Left colon (tissue), 2 donors: ENCODE measurements around the gene COQ8B. TPM values are rescaled to one million over a fixed set of nuclear protein-coding genes. Genes with fewer than 3 reads are reported as not detected.
"Not testable (repeated sequence)": the region's sequence is repeated elsewhere in the genome, so short reads cannot be mapped to it uniquely, and the experiment has no call there.

Source experiments
- ATAC-seq: fragments of 200-7000 bp; cut with Tn5 transposase; one replicate; pipeline ENCODE4 v1.9.1; 2020; ENCODE audit warnings: mild to moderate bottlenecking, moderate library complexity
- DNase-seq, 2 donors: peaks; one replicate each; pipeline ENCODE4 v3.0.0-alpha.2; 2020
- intact Hi-C, 2 donors: fragments of 100-400 bp; cut with DNase I in 1 of 2; cut with micrococcal nuclease in 1 of 2; formaldehyde crosslinking; loops; one replicate each; pipeline versions ENCODE4 v1.11.2 to v1.14.0; 2022; cut with DNase I, micrococcal nuclease
- total RNA-seq, 2 donors: library from RNA; stranded (reverse); fragmentation: NEBNext Ultra II Directional; extraction: Animal tissue kit (Norgen Biotek cat#: 25700); gene quantifications; one replicate each; pipeline ENCODE4 v1.2.1, GENCODE V29; 2021
- donor health status: DM: no; HTN: no; CAD: no.
- donor health status: DM: yes; HTN: yes; CAD: no.

COQ8B gene
- total RNA-seq, 2 donors from 2014 or later = 28.5 to 41.5 TPM

DNA sequence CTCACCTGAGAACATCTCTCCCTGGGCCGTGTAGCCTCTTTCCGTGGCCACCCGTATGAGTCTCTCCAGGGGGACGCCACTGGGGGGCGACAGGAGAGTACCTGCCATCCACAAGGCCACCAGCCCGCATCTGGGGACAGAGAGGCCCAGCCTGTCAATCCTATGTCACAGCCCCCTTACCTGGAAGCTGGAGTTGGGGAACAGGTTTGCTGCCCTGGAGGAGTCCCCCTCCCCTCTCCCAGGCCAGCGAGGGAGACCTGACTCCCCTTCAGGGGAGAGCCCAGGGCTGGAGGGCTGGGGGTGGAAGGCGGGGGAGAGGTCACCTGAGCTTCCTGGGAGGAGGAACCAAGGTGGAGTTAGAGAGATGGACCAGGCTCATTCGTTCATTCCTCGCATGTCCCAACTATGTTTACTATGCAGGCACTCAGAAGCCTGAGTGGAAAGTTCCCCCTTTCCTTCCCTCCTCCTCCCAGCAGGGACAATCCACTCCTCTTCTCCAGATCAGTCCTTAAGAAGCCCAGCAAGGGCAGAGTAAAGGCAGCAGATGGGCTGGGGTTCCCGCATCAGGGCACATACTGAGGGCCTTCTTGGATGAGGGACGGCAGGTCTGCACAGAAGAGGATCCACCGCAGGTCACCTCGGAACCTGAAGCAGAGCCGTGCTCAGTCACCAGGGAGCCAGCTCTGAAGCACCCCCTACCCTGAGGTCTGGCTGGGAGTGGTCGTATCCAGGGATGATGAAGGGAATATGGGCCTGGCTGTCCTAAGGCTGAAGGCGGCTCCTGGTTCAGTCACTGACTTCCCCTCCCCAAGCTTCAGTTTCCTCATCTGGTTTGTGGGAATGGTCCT is 28.1 kb upstream of the COQ8B start:
- intact Hi-C loops = no loop called here
- DNase-seq (no peak), ATAC-seq (peak; percentile 11)

- no peak for DNase-seq
- ATAC-seq = no peak
- intact Hi-C loops = no loop called here
These were observed 27.2 kb upstream of the COQ8B start for GRCh38 chr19:40743926-40744325.

DNA sequence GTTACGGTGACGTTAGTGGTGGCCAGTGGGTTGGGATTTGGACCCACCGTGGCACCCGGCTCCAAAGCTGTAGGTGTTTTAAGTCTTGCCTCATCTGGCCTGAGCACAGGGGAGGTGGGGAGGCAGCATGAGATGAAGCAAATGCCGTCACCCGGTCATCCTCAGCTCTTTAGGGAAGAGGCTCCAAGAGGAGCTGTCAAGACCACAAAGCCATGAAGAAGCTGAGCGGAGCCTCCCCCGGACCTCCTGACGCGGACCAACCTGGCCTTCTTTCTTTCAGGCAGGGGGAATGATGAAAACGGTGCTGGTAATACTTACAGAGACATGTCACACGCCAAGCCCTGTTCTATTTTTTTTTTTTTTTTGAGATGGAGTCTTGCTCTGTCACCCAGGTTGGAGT is 26.2 kb upstream of the COQ8B start:
- intact Hi-C loops = no loop called here
- DNase-seq (no peak), ATAC-seq (no peak)

DNA sequence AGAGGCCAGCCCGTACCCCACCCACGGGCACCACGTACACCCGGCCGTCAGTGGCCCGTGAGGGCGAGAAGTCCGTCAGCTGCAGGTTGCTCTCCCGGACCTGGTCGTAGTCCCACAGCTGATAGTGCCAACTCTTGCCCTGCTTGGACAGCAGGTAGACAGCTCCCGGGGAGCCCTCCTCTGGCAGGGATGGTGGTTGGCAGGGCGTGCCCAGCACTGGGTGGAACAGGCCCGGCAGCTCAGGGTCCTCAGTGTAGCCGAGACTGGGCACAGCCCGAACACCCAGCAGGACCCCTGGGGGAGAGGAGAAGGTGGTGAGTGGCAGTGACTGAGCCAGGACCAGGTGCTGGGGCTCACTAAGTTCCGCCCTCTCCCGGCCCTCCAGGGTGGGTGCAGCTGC is 25.8 kb upstream of the COQ8B start:
- intact Hi-C loops = no loop called here
- ATAC-seq (peak; percentile 43), DNase-seq (no peak)

- no peak for DNase-seq
- no peak for ATAC-seq
- intact Hi-C loops = no loop called here
These were observed 25.1 kb upstream of the COQ8B start for GRCh38 chr19:40741527-40742390.

DNA sequence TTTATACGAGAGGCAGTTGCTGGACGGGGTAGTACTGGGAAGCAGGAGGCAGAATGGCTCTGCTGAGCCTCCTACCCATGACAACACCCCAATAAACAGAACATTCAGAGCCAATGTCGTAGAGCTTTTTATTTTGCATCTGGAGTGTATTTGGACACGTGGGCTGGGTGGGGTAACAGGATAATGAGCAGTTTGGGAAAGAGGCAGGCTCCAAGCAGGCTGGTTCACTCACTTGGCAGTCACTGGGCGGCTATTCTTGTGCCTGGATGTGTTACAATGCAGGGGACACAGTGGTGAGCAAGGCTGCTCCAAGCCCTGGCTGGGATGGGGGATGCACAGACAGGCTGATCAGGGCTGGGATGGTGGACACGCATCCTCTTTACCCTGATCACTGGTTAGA is 24.1 kb upstream of the COQ8B start:
- no peak for ATAC-seq
- intact Hi-C loops = no loop called here
- DNase-seq = no peak

GRCh38 chr19:40739871-40740703 is 23.4 kb upstream of the COQ8B start:
- no peak for ATAC-seq
- no peak for DNase-seq
- intact Hi-C loops = no loop called here

DNA sequence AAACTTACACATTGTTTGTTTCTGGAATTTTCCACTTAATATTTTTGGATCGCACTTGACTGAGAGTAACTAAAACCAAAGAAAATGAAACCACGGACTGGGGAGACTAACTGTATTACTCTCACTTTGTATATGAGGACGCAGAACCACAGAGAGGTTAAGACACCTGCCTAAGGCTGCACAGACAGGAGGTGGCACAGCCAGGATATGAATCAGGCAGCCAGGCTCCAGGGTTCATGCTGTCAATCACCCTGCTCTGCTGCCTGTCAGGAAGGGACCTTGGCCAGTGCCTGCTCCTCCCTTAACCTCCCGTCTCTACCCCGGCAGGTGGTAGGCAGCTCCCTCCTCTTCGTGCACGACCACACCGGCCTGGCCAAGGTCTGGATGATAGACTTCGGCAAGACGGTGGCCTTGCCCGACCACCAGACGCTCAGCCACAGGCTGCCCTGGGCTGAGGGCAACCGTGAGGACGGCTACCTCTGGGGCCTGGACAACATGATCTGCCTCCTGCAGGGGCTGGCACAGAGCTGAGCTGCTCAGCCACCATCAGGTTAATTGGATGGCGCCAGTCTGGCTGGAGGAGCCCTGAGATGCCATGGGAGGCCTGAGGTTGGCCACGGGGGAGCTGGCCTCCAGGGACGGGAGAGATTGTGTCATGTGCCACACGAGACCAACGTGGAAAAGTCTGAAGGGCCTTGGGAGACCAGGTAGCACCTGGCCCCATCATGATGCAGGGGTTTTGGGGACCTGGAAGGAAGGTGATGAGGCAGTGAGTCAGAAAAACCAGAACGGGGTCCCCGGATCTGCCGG is 22.5 kb upstream of the COQ8B start:
- no peak for ATAC-seq
- intact Hi-C loops = no loop called here

GRCh38 chr19:40737102-40737644 is 20.5 kb upstream of the COQ8B start:
- ATAC-seq (no peak), DNase-seq (no peak)
- intact Hi-C loops = no loop called here

More for the DNA sequence above, 22.5 kb upstream of the COQ8B start:
- DNase-seq = no peak

DNA sequence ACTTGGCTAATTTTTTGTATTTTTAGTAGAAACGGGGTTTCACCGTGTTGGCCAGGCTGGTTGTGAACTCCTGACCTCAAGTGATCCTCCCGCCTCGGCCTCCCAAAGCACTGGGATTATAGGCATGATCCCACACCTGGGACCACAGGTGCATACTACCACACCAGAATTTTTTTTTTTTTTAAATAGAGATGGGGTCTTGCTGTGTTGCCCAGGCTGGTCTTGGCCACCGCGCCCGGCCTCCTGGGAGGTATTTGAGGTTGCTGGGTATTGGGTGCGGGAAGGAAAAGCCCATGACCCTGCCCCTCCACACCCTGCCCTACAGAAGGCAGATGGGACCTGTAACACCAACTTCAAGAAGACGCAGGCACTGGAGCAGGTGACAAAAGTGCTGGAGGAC is 20.0 kb upstream of the COQ8B start:
- no peak for ATAC-seq
- intact Hi-C loops = no loop called here
- DNase-seq = no peak

GRCh38 chr19:40735013-40735771 is 18.5 kb upstream of the COQ8B start:
- DNase-seq = no peak
- peak; percentile 54 for ATAC-seq
- intact Hi-C loops = no loop called here

GRCh38 chr19:40733149-40733548 is 16.5 kb upstream of the COQ8B start:
- DNase-seq (no peak), ATAC-seq (no peak)
- intact Hi-C loops = no loop called here

- DNase-seq, ATAC-seq, intact Hi-C loops: not testable (repeated sequence)
These were observed 15.6 kb upstream of the COQ8B start for GRCh38 chr19:40732304-40732703.

- DNase-seq, intact Hi-C loops: not testable (repeated sequence)
- ATAC-seq = peak; percentile 66
These were observed 13.4 kb upstream of the COQ8B start for GRCh38 chr19:40730065-40730464.

DNA sequence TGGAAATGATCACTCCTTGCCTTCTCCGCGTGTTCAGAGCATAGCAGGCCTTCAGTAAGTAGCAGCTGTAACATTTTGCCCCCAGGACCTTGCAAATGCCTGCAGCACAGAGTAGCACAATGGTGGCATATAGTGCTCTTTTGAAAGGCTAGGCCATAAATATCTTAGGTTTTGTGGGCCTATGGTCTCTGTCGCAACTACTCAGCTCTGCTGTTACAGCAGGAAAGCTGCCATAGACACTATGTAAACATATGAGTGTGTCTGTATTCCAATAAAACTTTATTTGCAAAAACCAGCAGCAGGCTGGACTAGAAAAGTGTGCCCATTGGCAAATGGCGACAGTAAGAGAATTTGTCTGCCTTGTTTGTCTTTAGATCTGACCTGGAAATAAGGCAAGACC is 9.6 kb upstream of the COQ8B start:
- ATAC-seq = no peak
- intact Hi-C loops = no loop called here
- no peak for DNase-seq

DNA sequence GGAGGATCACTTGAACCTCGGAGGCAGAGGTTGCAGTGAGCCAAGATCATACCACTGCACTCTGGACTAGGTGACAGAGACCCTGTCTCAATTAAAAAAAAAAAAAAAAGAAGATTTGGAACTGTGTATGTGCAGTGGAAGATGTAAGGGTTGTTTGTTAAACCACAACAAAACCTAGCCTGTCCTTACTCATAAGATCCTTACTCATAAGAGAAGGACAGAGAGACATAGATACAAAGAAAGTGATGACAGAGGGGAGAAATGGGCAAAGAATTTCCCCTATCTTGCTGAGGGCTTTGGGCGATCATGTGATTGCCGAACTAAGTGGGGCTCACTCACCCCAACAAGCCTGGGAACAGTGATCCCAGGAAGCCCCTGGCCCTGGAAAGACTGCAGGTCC is 8.2 kb upstream of the COQ8B start:
- no peak for ATAC-seq
- intact Hi-C loops = no loop called here
- DNase-seq = no peak

- intact Hi-C loops = no loop called here
- no peak for ATAC-seq
These were observed 7.6 kb upstream of the COQ8B start for GRCh38 chr19:40724315-40724714.

More at GRCh38 chr19:40724315-40724714, 7.6 kb upstream of the COQ8B start:
- no peak for DNase-seq
